ENCODE results near the gene HSD11B1L.

HSD11B1L gene

GRCh38 chr19:5672708-5673459, 7.9 kb upstream of the HSD11B1L start:
- Histone ChIP-seq H3K4me2 (ENCODE audit: low read depth, low read length, poor library complexity, severe bottlenecking) (no peak overlapping the region), H3K9me3 (ENCODE audit: insufficient read depth, low read length) (no peaks in the 10 kb centered on the region), H4K20me1 (ENCODE audit: low read depth, low read length) (no peaks in the 10 kb centered on the region), H3K9ac (ENCODE audit: low read length) (no peak overlapping the region), H3K36me3 (ENCODE audit: low read length) (no peaks in the 10 kb centered on the region), H3K27ac (ENCODE audit: low read depth, low read length) (no peak overlapping the region), H3K4me3 (ENCODE audit: insufficient read depth, low read length, poor library complexity, severe bottlenecking) (no peak overlapping the region), H3F3A (ENCODE audit: insufficient read depth) (peaks cover 3% of the 10 kb centered on the region; the same call in 1 of the 2 replicates), H3K27me3 (ENCODE audit: low read length) (no peaks in the 10 kb centered on the region), H2AFZ (ENCODE audit: low read depth, low read length, severe bottlenecking) (no peak overlapping the region), H3K9me2 (replicated peaks; ENCODE audit: insufficient read depth, low read length) (no peaks in the 10 kb centered on the region), H3K79me2 (ENCODE audit: insufficient read depth, low read length) (no peaks in the 10 kb centered on the region)
- TF ChIP-seq CTCF (IDR thresholded peaks at IDR 0.05; ENCODE audit: insufficient read depth, low read length, poor library complexity, severe bottlenecking) (no peak), EZH2phosphoT487 (conservative IDR thresholded peaks at IDR 0.05; ENCODE audit: low read length) (no peak)

GRCh38 chr19:5673752-5674151, 7.1 kb upstream of the HSD11B1L start:
- H4K20me1 ChIP-seq (ENCODE audit: low read depth, low read length) = no peaks in the 10 kb centered on the region
- no peak for TF ChIP-seq CTCF (IDR thresholded peaks at IDR 0.05; ENCODE audit: insufficient read depth, low read length, poor library complexity, severe bottlenecking)
- no peak for TF ChIP-seq EZH2phosphoT487 (conservative IDR thresholded peaks at IDR 0.05; ENCODE audit: low read length)
- no peak overlapping the region for H2AFZ ChIP-seq (ENCODE audit: low read depth, low read length, severe bottlenecking)

GRCh38 chr19:5674714-5675113, 6.1 kb upstream of the HSD11B1L start:
- Histone ChIP-seq H3F3A (ENCODE audit: insufficient read depth) (peaks cover 3% of the 10 kb centered on the region; the same call in 1 of the 2 replicates), H3K9ac (ENCODE audit: low read length) (no peak overlapping the region), H3K4me2 (ENCODE audit: low read depth, low read length, poor library complexity, severe bottlenecking) (no peak overlapping the region), H4K20me1 (ENCODE audit: low read depth, low read length) (no peaks in the 10 kb centered on the region), H3K9me2 (replicated peaks; ENCODE audit: insufficient read depth, low read length) (no peaks in the 10 kb centered on the region), H3K79me2 (ENCODE audit: insufficient read depth, low read length) (peaks cover 2% of the 10 kb centered on the region), H3K36me3 (ENCODE audit: low read length) (no peaks in the 10 kb centered on the region), H3K27me3 (ENCODE audit: low read length) (no peaks in the 10 kb centered on the region), H3K9me3 (ENCODE audit: insufficient read depth, low read length) (no peaks in the 10 kb centered on the region), H3K4me3 (ENCODE audit: insufficient read depth, low read length, poor library complexity, severe bottlenecking) (no peak overlapping the region), H2AFZ (ENCODE audit: low read depth, low read length, severe bottlenecking) (no peak overlapping the region), H3K27ac (ENCODE audit: low read depth, low read length) (no peak overlapping the region)
- TF ChIP-seq EZH2phosphoT487 (conservative IDR thresholded peaks at IDR 0.05; ENCODE audit: low read length) = no peak
- no peak for TF ChIP-seq CTCF (IDR thresholded peaks at IDR 0.05; ENCODE audit: insufficient read depth, low read length, poor library complexity, severe bottlenecking)

More at GRCh38 chr19:5673752-5674151, 7.1 kb upstream of the HSD11B1L start:
- no peaks in the 10 kb centered on the region for H3K36me3 ChIP-seq (ENCODE audit: low read length)
- H3K9me3 ChIP-seq (ENCODE audit: insufficient read depth, low read length) = no peaks in the 10 kb centered on the region
- H3F3A ChIP-seq (ENCODE audit: insufficient read depth) = peaks cover 3% of the 10 kb centered on the region; the same call in 1 of the 2 replicates
- H3K4me3 ChIP-seq (ENCODE audit: insufficient read depth, low read length, poor library complexity, severe bottlenecking) = no peak overlapping the region
- H3K27ac ChIP-seq (ENCODE audit: low read depth, low read length) = no peak overlapping the region
- no peak overlapping the region for H3K9ac ChIP-seq (ENCODE audit: low read length)
- no peaks in the 10 kb centered on the region for H3K9me2 ChIP-seq (replicated peaks; ENCODE audit: insufficient read depth, low read length)
- H3K79me2 ChIP-seq (ENCODE audit: insufficient read depth, low read length) = no peaks in the 10 kb centered on the region
- no peak overlapping the region for H3K4me2 ChIP-seq (ENCODE audit: low read depth, low read length, poor library complexity, severe bottlenecking)
- no peaks in the 10 kb centered on the region for H3K27me3 ChIP-seq (ENCODE audit: low read length)
